HEK293 (cell line): Measurements from ENCODE around the gene NEK11.

ENCODE experiments used
- ZNF114 ChIP-seq: fragments of 450-650 bp; formaldehyde crosslinking; IDR thresholded peaks from 2 replicates; pipeline ENCODE4 v1.5.0; 2017; ENCODE audit warnings: missing biosample characterization, missing genetic modification characterization
- TF ChIP-seq, protein P1 (sequence below): fragments of 450-650 bp; formaldehyde crosslinking; IDR thresholded peaks from 2 replicates; pipeline ENCODE4 v1.5.1; 2016; ENCODE audit warnings: missing biosample characterization, missing genetic modification characterization

GRCh38 chr3:131282967-131283366, 256.3 kb downstream of the NEK11 start:
- TF ChIP-seq, protein P1, sequence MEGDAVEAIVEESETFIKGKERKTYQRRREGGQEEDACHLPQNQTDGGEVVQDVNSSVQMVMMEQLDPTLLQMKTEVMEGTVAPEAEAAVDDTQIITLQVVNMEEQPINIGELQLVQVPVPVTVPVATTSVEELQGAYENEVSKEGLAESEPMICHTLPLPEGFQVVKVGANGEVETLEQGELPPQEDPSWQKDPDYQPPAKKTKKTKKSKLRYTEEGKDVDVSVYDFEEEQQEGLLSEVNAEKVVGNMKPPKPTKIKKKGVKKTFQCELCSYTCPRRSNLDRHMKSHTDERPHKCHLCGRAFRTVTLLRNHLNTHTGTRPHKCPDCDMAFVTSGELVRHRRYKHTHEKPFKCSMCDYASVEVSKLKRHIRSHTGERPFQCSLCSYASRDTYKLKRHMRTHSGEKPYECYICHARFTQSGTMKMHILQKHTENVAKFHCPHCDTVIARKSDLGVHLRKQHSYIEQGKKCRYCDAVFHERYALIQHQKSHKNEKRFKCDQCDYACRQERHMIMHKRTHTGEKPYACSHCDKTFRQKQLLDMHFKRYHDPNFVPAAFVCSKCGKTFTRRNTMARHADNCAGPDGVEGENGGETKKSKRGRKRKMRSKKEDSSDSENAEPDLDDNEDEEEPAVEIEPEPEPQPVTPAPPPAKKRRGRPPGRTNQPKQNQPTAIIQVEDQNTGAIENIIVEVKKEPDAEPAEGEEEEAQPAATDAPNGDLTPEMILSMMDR (tag by site-specific recombination) = no peak
- no peak for TF ChIP-seq ZNF114 (tag by site-specific recombination)
